Effector memory CD8-positive, alpha-beta T cell (primary cell): Measurements from ENCODE around the gene SRPK3.
A peak's percentile ranks its signal among the peaks of the same experiment; 100 is the strongest.

ENCODE experiments used
- ATAC-seq: fragments of 150-1000 bp; cut with Tn5 transposase; replicated peaks from 2 replicates; pipeline ENCODE4 v1.10.0; 2021; ENCODE audit warnings: mild to moderate bottlenecking, moderate library complexity
- DNase-seq, 3 experiments: peaks; one replicate each; pipeline ENCODE4 v3.0.0; 2021
- H3K27ac Mint-ChIP-seq, 2 donors: one replicate each; pipeline ENCODE4 v1.8.0; 2022; ENCODE audit warnings: mild to moderate bottlenecking in 2 of 2, mixed read lengths in 2 of 2, moderate library complexity in 2 of 2
- H3K27me3 Mint-ChIP-seq, 2 donors: one replicate each; pipeline ENCODE4 v1.8.0; 2022; ENCODE audit warnings: mixed read lengths in 2 of 2
- H3K36me3 Mint-ChIP-seq: one replicate; pipeline ENCODE4 v1.8.0; 2022; ENCODE audit warnings: mild to moderate bottlenecking, moderate library complexity, mixed read lengths; ENCODE audit not compliant: insufficient read depth
- H3K4me1 Mint-ChIP-seq, 2 donors: one replicate each; pipeline ENCODE4 v1.8.0; 2022; ENCODE audit warnings: low read depth in 2 of 2, mixed read lengths in 2 of 2
- H3K4me3 Mint-ChIP-seq, 2 donors: one replicate each; pipeline ENCODE4 v1.8.0; 2022; ENCODE audit warnings: mild to moderate bottlenecking in 2 of 2, mixed read lengths in 2 of 2, moderate library complexity in 2 of 2
- H3K9me3 Mint-ChIP-seq, 2 donors: one replicate each; pipeline ENCODE4 v1.8.0; 2022; ENCODE audit warnings: mixed read lengths in 2 of 2

SRPK3 gene

GRCh38 chrX:153763298-153763932, 17.4 kb upstream of the SRPK3 start:
- ATAC-seq, result peak; percentile 22
- Mint-ChIP-seq H3K4me1 (peaks cover 4 to 9% of the 10 kb centered on the region in 2 donors), H3K4me3 (no peak overlapping the region), H3K36me3 (no peaks in the 10 kb centered on the region), H3K27me3 (no peaks in the 10 kb centered on the region), H3K27ac (no peak overlapping the region), H3K9me3 (no peaks in the 10 kb centered on the region)
- no peak for DNase-seq

GRCh38 chrX:153763989-153764755, 16.7 kb upstream of the SRPK3 start, which contains the start of gene PLXNB3:
TSS of gene PLXNB3 (plus strand) at chrX:153764249. CDS start at chrX:153765536, 1,287 bp downstream.
- Mint-ChIP-seq H3K9me3 (no peaks in the 10 kb centered on the region), H3K4me1 (peaks cover 4 to 9% of the 10 kb centered on the region in 2 donors), H3K36me3 (no peaks in the 10 kb centered on the region), H3K27me3 (no peaks in the 10 kb centered on the region), H3K27ac (peak within 1 kb of the TSS in 1 of 2 donors; percentile 46), H3K4me3 (peak within 1 kb of the TSS in 1 of 2 donors; percentile 10)
- ATAC-seq (peak; percentile 91), DNase-seq (peak; percentile 68 to 69 (median 69))

- no peaks in the 10 kb centered on the region for H3K9me3 Mint-ChIP-seq
- H3K36me3 Mint-ChIP-seq, result no peaks in the 10 kb centered on the region
- H3K4me1 Mint-ChIP-seq, result peaks cover 4 to 9% of the 10 kb centered on the region in 2 donors
- DNase-seq (no peak), ATAC-seq (no peak)
- no peak overlapping the region for H3K27ac Mint-ChIP-seq
- no peaks in the 10 kb centered on the region for H3K27me3 Mint-ChIP-seq
- no peak overlapping the region for H3K4me3 Mint-ChIP-seq
Observed at GRCh38 chrX:153764786-153765137, 16.1 kb upstream of the SRPK3 start.

GRCh38 chrX:153765138-153766079, 15.4 kb upstream of the SRPK3 start:
- H3K9me3 Mint-ChIP-seq, result no peaks in the 10 kb centered on the region
- ATAC-seq (no peak), DNase-seq (no peak)
- H3K36me3 Mint-ChIP-seq, result no peaks in the 10 kb centered on the region
- no peak overlapping the region for H3K4me3 Mint-ChIP-seq
- no peaks in the 10 kb centered on the region for H3K27me3 Mint-ChIP-seq
- no peak overlapping the region for H3K27ac Mint-ChIP-seq
- H3K4me1 Mint-ChIP-seq, result peaks cover 4 to 9% of the 10 kb centered on the region in 2 donors

GRCh38 chrX:153766098-153766817, 14.6 kb upstream of the SRPK3 start:
- H3K27me3 Mint-ChIP-seq, result no peaks in the 10 kb centered on the region

GRCh38 chrX:153766871-153767673, 13.8 kb upstream of the SRPK3 start:
- Mint-ChIP-seq H3K27me3 (no peaks in the 10 kb centered on the region), H3K4me1 (peaks cover 4 to 9% of the 10 kb centered on the region in 2 donors), H3K9me3 (no peaks in the 10 kb centered on the region), H3K36me3 (no peaks in the 10 kb centered on the region), H3K27ac (no peak overlapping the region), H3K4me3 (no peak overlapping the region)
- ATAC-seq, result no peak
- DNase-seq, result no peak

More at GRCh38 chrX:153766098-153766817, 14.6 kb upstream of the SRPK3 start:
- Mint-ChIP-seq H3K36me3 (no peaks in the 10 kb centered on the region), H3K9me3 (no peaks in the 10 kb centered on the region), H3K4me1 (peaks cover 4 to 9% of the 10 kb centered on the region in 2 donors), H3K4me3 (no peak overlapping the region), H3K27ac (no peak overlapping the region)
- ATAC-seq (no peak), DNase-seq (no peak)

GRCh38 chrX:153767674-153768055, 13.2 kb upstream of the SRPK3 start:
- Mint-ChIP-seq H3K36me3 (no peaks in the 10 kb centered on the region), H3K4me3 (no peak overlapping the region), H3K27ac (peak overlapping the region; percentile 35 to 81), H3K4me1 (peaks cover 4 to 9% of the 10 kb centered on the region in 2 donors), H3K27me3 (no peaks in the 10 kb centered on the region), H3K9me3 (no peaks in the 10 kb centered on the region)
- DNase-seq (no peak), ATAC-seq (no peak)

- Mint-ChIP-seq H3K4me1 (peaks cover 4 to 9% of the 10 kb centered on the region in 2 donors), H3K4me3 (peak overlapping the region in 1 of 2 donors; percentile 37), H3K27ac (peak overlapping the region; percentile 35 to 81), H3K36me3 (no peaks in the 10 kb centered on the region), H3K27me3 (no peaks in the 10 kb centered on the region), H3K9me3 (no peaks in the 10 kb centered on the region)
- DNase-seq (no peak), ATAC-seq (no peak)
Observed at GRCh38 chrX:153768311-153769157, 12.3 kb upstream of the SRPK3 start.

- no peaks in the 10 kb centered on the region for H3K36me3 Mint-ChIP-seq
- no peaks in the 10 kb centered on the region for H3K27me3 Mint-ChIP-seq
- no peak overlapping the region for H3K27ac Mint-ChIP-seq
- peaks cover 4 to 5% of the 10 kb centered on the region in 2 donors for H3K4me1 Mint-ChIP-seq
- DNase-seq, result no peak
- no peaks in the 10 kb centered on the region for H3K9me3 Mint-ChIP-seq
- no peak overlapping the region for H3K4me3 Mint-ChIP-seq
- no peak for ATAC-seq
Observed at GRCh38 chrX:153769158-153769864, 11.5 kb upstream of the SRPK3 start.

GRCh38 chrX:153769865-153770600, 10.8 kb upstream of the SRPK3 start:
- Mint-ChIP-seq H3K4me1 (peaks cover 4 to 5% of the 10 kb centered on the region in 2 donors), H3K27ac (no peak overlapping the region), H3K4me3 (no peak overlapping the region), H3K36me3 (no peaks in the 10 kb centered on the region), H3K27me3 (no peaks in the 10 kb centered on the region), H3K9me3 (no peaks in the 10 kb centered on the region)
- DNase-seq (no peak), ATAC-seq (no peak)
